GM23338 (cell line): Measurements from ENCODE around the gene MRE11. TPM values are rescaled to one million over a fixed set of nuclear protein-coding genes. Genes with fewer than 3 reads are reported as not detected.
A peak's percentile ranks its signal among the peaks of the same experiment; 100 is the strongest.
"Not testable (repeated sequence)": the region's sequence is repeated elsewhere in the genome, so short reads cannot be mapped to it uniquely, and the experiment has no call there.

Source experiments
- ATAC-seq: fragments of 200-7000 bp; cut with Tn5 transposase; 3 replicates; pipeline ENCODE4 v1.9.1; 2020
- DNase-seq: peaks from one replicate; pipeline ENCODE4 v3.0.0-alpha.2; 2015; ENCODE audit warnings: low spot score
- H2AFZ ChIP-seq: fragments of 200-600 bp; sonication (generic); 2 replicates; pipeline ENCODE4 v1.8.0; 2016; ENCODE audit warnings: antibody characterized with exemption, mild to moderate bottlenecking, moderate library complexity
- H3F3A ChIP-seq: fragments of 200-600 bp; sonication (generic); replicated peaks from 2 replicates; pipeline ENCODE4 v1.8.0; 2017; ENCODE audit warnings: antibody characterized with exemption, mixed run types, low read depth
- H3K27ac ChIP-seq: fragments of 200-600 bp; sonication (generic); 2 replicates; pipeline ENCODE4 v1.6.1; 2016; ENCODE audit warnings: low read depth
- H3K27me3 ChIP-seq: fragments of 200-600 bp; sonication (generic); 2 replicates; pipeline ENCODE4 v1.8.0; 2016; ENCODE audit warnings: mild to moderate bottlenecking, mixed run types, moderate library complexity; ENCODE audit not compliant: insufficient read depth
- H3K36me3 ChIP-seq: fragments of 200-600 bp; sonication (generic); 2 replicates; pipeline ENCODE4 v1.8.0; 2016; ENCODE audit warnings: mild to moderate bottlenecking; ENCODE audit not compliant: insufficient read depth
- H3K4me1 ChIP-seq: fragments of 200-600 bp; sonication (generic); 2 replicates; pipeline ENCODE4 v1.8.0; 2016; ENCODE audit warnings: mild to moderate bottlenecking, moderate library complexity; ENCODE audit not compliant: insufficient read depth
- H3K4me2 ChIP-seq: fragments of 200-600 bp; sonication (generic); 2 replicates; pipeline ENCODE4 v1.7.1; 2017; ENCODE audit warnings: mixed run types
- H3K4me3 ChIP-seq: fragments of 200-600 bp; sonication (generic); 2 replicates; pipeline ENCODE4 v1.6.1; 2016; ENCODE audit warnings: mixed run types
- H3K79me2 ChIP-seq: fragments of 200-600 bp; sonication (generic); replicated peaks from 2 replicates; pipeline ENCODE4 v1.8.0; 2017; ENCODE audit warnings: mild to moderate bottlenecking; ENCODE audit not compliant: insufficient read depth
- H3K9me2 ChIP-seq: fragments of 200-600 bp; sonication (generic); 2 replicates; pipeline ENCODE4 v1.8.0; 2017; ENCODE audit not compliant: insufficient read depth
- H4K20me1 ChIP-seq: fragments of 200-600 bp; sonication (generic); replicated peaks from 2 replicates; pipeline ENCODE4 v1.8.0; 2017; ENCODE audit warnings: mild to moderate bottlenecking; ENCODE audit not compliant: insufficient read depth
- H3K27ac Mint-ChIP-seq: 2 replicates; pipeline ENCODE4 v1.8.0; 2020; ENCODE audit warnings: inconsistent platforms, mild to moderate bottlenecking, moderate library complexity, mixed read lengths
- H3K27me3 Mint-ChIP-seq: 3 replicates; pipeline ENCODE4 v1.8.0; 2022; ENCODE audit warnings: low read depth, mild to moderate bottlenecking, moderate library complexity, mixed read lengths, inconsistent platforms; ENCODE audit not compliant: insufficient read depth, poor library complexity
- H3K36me3 Mint-ChIP-seq: 3 replicates; pipeline ENCODE4 v1.8.0; 2021; ENCODE audit warnings: low read depth, mild to moderate bottlenecking, inconsistent platforms, moderate library complexity, mixed read lengths
- H3K4me1 Mint-ChIP-seq: 3 replicates; pipeline ENCODE4 v1.8.0; 2020; ENCODE audit warnings: mild to moderate bottlenecking, inconsistent platforms, mixed read lengths
- H3K4me3 Mint-ChIP-seq: 3 replicates; pipeline ENCODE4 v1.8.0; 2021; ENCODE audit warnings: moderate library complexity, mild to moderate bottlenecking, inconsistent platforms, mixed read lengths
- H3K9me3 Mint-ChIP-seq: 3 replicates; pipeline ENCODE4 v1.8.0; 2020; ENCODE audit warnings: moderate library complexity, mild to moderate bottlenecking, inconsistent platforms, mixed read lengths
- microRNA counts: library from miRNA; unstranded; fragments of <30 nt; microRNA quantifications from one replicate; lab custom pipeline; 2017
- microRNA-seq: library from miRNA; unstranded; fragments of <30 nt; microRNA quantifications from one replicate; pipeline ENCODE4, GENCODE V29; 2017
- polyA plus RNA-seq: library from polyadenylated mRNA; unstranded; fragments of >200 nt; fragmentation: Nextera tagmentation; extraction: Ambion mirVana; gene quantifications from 2 replicates; pipeline ENCODE4 v1.2.1, GENCODE V29; 2016
- small RNA-seq: library from RNA; depleted of rRNA; stranded (forward); fragments of <200 nt; gene quantifications from one replicate; pipeline ENCODE3, GENCODE V24; 2014; ENCODE audit warnings: low replicate concordance
- total RNA-seq: library from RNA; depleted of rRNA; stranded (reverse); fragments of >200 nt; shearing (Covaris generic); gene quantifications from 2 replicates; pipeline ENCODE4 v1.2.3, GENCODE V29; 2014; rRNA removed

MRE11 gene
- total and polyA plus RNA-seq, 2 experiments from 2014 or later = 23.3 to 38.5 TPM

DNA sequence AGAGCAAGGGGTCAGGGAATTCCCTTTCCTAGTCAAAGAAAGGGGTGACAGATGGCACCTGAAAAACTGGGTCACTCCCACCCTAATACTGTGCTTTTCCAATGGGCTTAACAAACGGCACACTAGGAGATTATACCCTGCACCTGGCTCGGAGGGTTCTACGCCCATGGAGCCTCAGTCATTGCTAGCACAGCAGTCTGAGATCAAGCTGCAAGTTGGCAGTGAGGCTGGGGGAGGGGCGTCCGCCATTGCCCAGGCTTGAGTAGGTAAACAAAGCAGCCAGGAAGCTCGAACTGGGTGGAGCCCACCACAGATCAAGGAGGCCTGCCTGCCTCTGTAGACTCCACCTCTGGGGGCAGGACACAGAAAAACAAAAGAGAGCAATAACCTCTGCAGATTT lies 123.1 kb downstream of the MRE11 start:
- H3K9me2 ChIP-seq, H3K27me3 ChIP-seq, H3K4me1 ChIP-seq, H3K4me3 Mint-ChIP-seq, H3K4me1 Mint-ChIP-seq, H3K4me2 ChIP-seq, ATAC-seq, H3K4me3 ChIP-seq, H3K27ac ChIP-seq, H4K20me1 ChIP-seq, H3F3A ChIP-seq, H3K27me3 Mint-ChIP-seq, DNase-seq, H3K79me2 ChIP-seq, H3K27ac Mint-ChIP-seq, H2AFZ ChIP-seq, H3K36me3 ChIP-seq: not testable (repeated sequence)
- Mint-ChIP-seq H3K36me3 (peaks cover 16% of the 10 kb centered on the region; the same call in 2 of the 3 replicates), H3K9me3 (peaks cover 38% of the 10 kb centered on the region)

MicroRNAs within 50 kb of the gene (microRNA counts, 767-probe panel; counts per million panel counts)
- microRNA hsa-miR-548l (lab: Ali Mortazavi, UCI) = not detected

Small RNA genes within 50 kb of the gene (microRNA-seq; reads per million reads assigned to microRNA genes)
- 8.6 reads per million, percentile 31 among the genes with 10 or more reads in this experiment for gene MIR548L

Small RNA genes within 50 kb of the gene (small RNA-seq; reads per million reads assigned to genes)
- 0.10 reads per million for gene MIR548L

Other genes starting within 250 kb of the MRE11 start
- gene IZUMO1R, start 189.3 kb downstream of the MRE11 start, total RNA-seq = not detected in 2 replicates
- not detected in 2 replicates for gene IZUMO1R, start 189.3 kb downstream of the MRE11 start, polyA plus RNA-seq
- gene GPR83, start 92.4 kb downstream of the MRE11 start, total RNA-seq = 0.17 and 0.23 TPM in 2 replicates
- 0.18 and 0.35 TPM in 2 replicates for gene GPR83, start 92.4 kb downstream of the MRE11 start, polyA plus RNA-seq
- 16.0 and 16.6 TPM in 2 replicates for gene ANKRD49, start 140 bp upstream of the MRE11 start, total RNA-seq
- 30.4 and 35.2 TPM in 2 replicates for gene ANKRD49, start 140 bp upstream of the MRE11 start, polyA plus RNA-seq
- gene C11orf97, start 18.6 kb upstream of the MRE11 start, total RNA-seq = not detected in 2 replicates
- not detected in 2 replicates for gene C11orf97, start 18.6 kb upstream of the MRE11 start, polyA plus RNA-seq
- gene FUT4, start 50.1 kb upstream of the MRE11 start, total RNA-seq = 6.5 and 7.4 TPM in 2 replicates
- gene FUT4, start 50.1 kb upstream of the MRE11 start, polyA plus RNA-seq = 2.3 and 2.4 TPM in 2 replicates
- gene PIWIL4, start 73.5 kb upstream of the MRE11 start, total RNA-seq = 0.23 and 0.66 TPM in 2 replicates
- gene PIWIL4, start 73.5 kb upstream of the MRE11 start, polyA plus RNA-seq = 0.23 and 0.33 TPM in 2 replicates